HL-60 (cell line): ENCODE results near the gene SNRNP48.

Source experiments
- DNase-seq, 2 experiments: peaks; one replicate each; pipeline ENCODE4 v3.0.0-alpha.2; 2010 to 2020; ENCODE audit warnings: low read depth in 1 of 2, low spot score in 1 of 2
- H3K27ac ChIP-seq: fragments of 250-450 bp; sonication (Bioruptor Pico); replicated peaks from 2 replicates; pipeline ENCODE4 v1.5.1; 2020; ENCODE audit warnings: mild to moderate bottlenecking, moderate library complexity
- H3K27me3 ChIP-seq: fragments of 250-450 bp; sonication (Bioruptor Pico); 2 replicates; pipeline ENCODE4 v1.5.1; 2021; ENCODE audit warnings: mild to moderate bottlenecking, moderate library complexity; ENCODE audit not compliant: insufficient read depth, poor library complexity, severe bottlenecking
- H3K4me3 ChIP-seq: replicated peaks from 2 replicates; pipeline ENCODE4 v1.5.1; 2011; ENCODE audit warnings: mild to moderate bottlenecking, control low read depth, low read length; ENCODE audit not compliant: insufficient read depth
- CTCF ChIP-seq: IDR thresholded peaks from one replicate; pipeline ENCODE4 v1.5.1; 2011; ENCODE audit warnings: low read length, control low read depth, inconsistent platforms; ENCODE audit not compliant: insufficient read depth
- GABPA ChIP-seq: IDR thresholded peaks from 2 replicates; pipeline ENCODE4 v1.6.1; 2012; ENCODE audit warnings: low read depth
- POLR2AphosphoS5 ChIP-seq: IDR thresholded peaks from 2 replicates; pipeline ENCODE4 v1.6.1; 2012; ENCODE audit warnings: low read depth
- REST ChIP-seq: IDR thresholded peaks from 2 replicates; pipeline ENCODE4 v1.6.1; 2012; ENCODE audit warnings: low read depth; ENCODE audit not compliant: insufficient replicate concordance
- SPI1 ChIP-seq: IDR thresholded peaks from 2 replicates; pipeline ENCODE4 v1.6.1; 2012; ENCODE audit warnings: low read depth, mild to moderate bottlenecking, borderline replicate concordance

Gene SNRNP48

GRCh38 chr6:7640607-7641577 is 50.9 kb downstream of the SNRNP48 start:
- Histone ChIP-seq H3K4me3 (no peak overlapping the region), H3K27me3 (no peaks in the 10 kb centered on the region), H3K27ac (no peak overlapping the region)
- no peak for TF ChIP-seq REST
- TF ChIP-seq SPI1 = no peak
- no peak for TF ChIP-seq POLR2AphosphoS5
- no peak for TF ChIP-seq GABPA
- no peak for TF ChIP-seq CTCF
- no peak for DNase-seq

- Histone ChIP-seq H3K4me3 (no peak overlapping the region), H3K27ac (no peak overlapping the region)
- DNase-seq = no peak
Observed at GRCh38 chr6:7642791-7643190, 52.8 kb downstream of the SNRNP48 start.

More at GRCh38 chr6:7642791-7643190, 52.8 kb downstream of the SNRNP48 start:
- no peaks in the 10 kb centered on the region for H3K27me3 ChIP-seq
- TF ChIP-seq CTCF = no peak
- no peak for TF ChIP-seq POLR2AphosphoS5
- TF ChIP-seq REST = no peak
- no peak for TF ChIP-seq GABPA
- no peak for TF ChIP-seq SPI1
